Activated B cell treated with CpG ODN at 0.5 μM for 24 hours (primary cell): Measurements from ENCODE around the gene MRM3. TPM values are rescaled to one million over a fixed set of nuclear protein-coding genes. Genes with fewer than 3 reads are reported as not detected.

Source experiments
- ATAC-seq: fragments of 200-7000 bp; cut with Tn5 transposase; one replicate; pipeline ENCODE4 v1.10.0; 2021; ENCODE audit warnings: low read depth, mild to moderate bottlenecking, moderate library complexity
- CTCF ChIA-PET: fragments of 350-600 bp; sonication (Branson Sonifier 250); formaldehyde crosslinking; loops from one replicate; lab custom pipeline; 2021; ENCODE audit warnings: antibody characterized with exemption; lab: Charles Lee
- POLR2A ChIA-PET: fragments of 350-600 bp; sonication (Branson Sonifier 250); formaldehyde crosslinking; loops from one replicate; lab custom pipeline; 2021; ENCODE audit warnings: antibody characterized with exemption; lab: Charles Lee
- DNase-seq: peaks from one replicate; pipeline ENCODE4 v3.0.0; 2022
- H3K27ac Mint-ChIP-seq: one replicate; pipeline ENCODE4 v1.8.0; 2020; ENCODE audit warnings: mixed read lengths
- H3K27me3 Mint-ChIP-seq: one replicate; pipeline ENCODE4 v1.8.0; 2021; ENCODE audit warnings: mixed read lengths
- H3K36me3 Mint-ChIP-seq: one replicate; pipeline ENCODE4 v1.8.0; 2021; ENCODE audit warnings: low read depth, mixed read lengths
- H3K4me1 Mint-ChIP-seq: one replicate; pipeline ENCODE4 v1.8.0; 2021; ENCODE audit warnings: mixed read lengths
- H3K4me3 Mint-ChIP-seq: one replicate; pipeline ENCODE4 v1.8.0; 2020; ENCODE audit warnings: mild to moderate bottlenecking, mixed read lengths
- H3K9me3 Mint-ChIP-seq: one replicate; pipeline ENCODE4 v1.8.0; 2020; ENCODE audit warnings: mixed read lengths
- CTCF ChIP-seq: fragments of 200-600 bp; IDR thresholded peaks from one replicate; pipeline ENCODE4 v1.8.0; 2022; ENCODE audit warnings: antibody characterized with exemption, mild to moderate bottlenecking
- intact Hi-C: fragments of 100-400 bp; cut with micrococcal nuclease; formaldehyde crosslinking; loops from one replicate; pipeline ENCODE4 v1.15.1; 2024
- total RNA-seq: library from RNA; stranded (reverse); gene quantifications from 2 replicates; pipeline ENCODE4 v1.2.3, GENCODE V29; 2022

MRM3 gene
- total RNA-seq, 1 donor from 2014 or later: 26.3 TPM

- DNase-seq (peak; percentile 66), ATAC-seq (peak; percentile 95)
- Mint-ChIP-seq H3K27me3 (no peaks in the 10 kb centered on the region), H3K9me3 (no peaks in the 10 kb centered on the region), H3K4me1 (peaks cover 25% of the 10 kb centered on the region), H3K27ac (peak overlapping the region; percentile 94), H3K4me3 (peak overlapping the region; percentile 76), H3K36me3 (peaks cover 40% of the 10 kb centered on the region)
- no peak for TF ChIP-seq CTCF
- ChIA-PET CTCF (interaction anchor here (0.9 kb wide), 1 partner anchor 12 kb away, joined by 3 read pairs; no protein-coding TSS in a partner anchor), POLR2A (interaction anchor here (0.6 to 4.5 kb wide), 5 partner anchors 10 to 689 kb away, joined by 3 to 31 read pairs (median 4); partner anchors contain the start of genes GEMIN4 and VPS53)
- intact Hi-C loops: loop anchor here (1.0 kb wide), 4 partner anchors 8 to 42 kb away; partner anchors contain the start of genes GEMIN4, GLOD4, MRM3 and TLCD3A
These were observed 41.7 kb upstream of the MRM3 start for GRCh38 chr17:740240-741017.

GRCh38 chr17:742147-742793 lies 39.9 kb upstream of the MRM3 start:
- H3K9me3 Mint-ChIP-seq: no peaks in the 10 kb centered on the region
- H3K36me3 Mint-ChIP-seq: peaks cover 57% of the 10 kb centered on the region
- ChIA-PET POLR2A (interaction anchor here (0.5 to 4.1 kb wide), 3 partner anchors 10 to 27 kb away, joined by 3 to 31 read pairs (median 3); partner anchors contain the start of gene GEMIN4), CTCF (interaction anchor here (1.3 kb wide), 1 partner anchor 10 kb away, joined by 3 read pairs; no protein-coding TSS in a partner anchor)
- TF ChIP-seq CTCF: no peak
- H3K27me3 Mint-ChIP-seq: no peaks in the 10 kb centered on the region
- no peak for DNase-seq
- intact Hi-C loops: no loop called here
- ATAC-seq: no peak
- H3K4me3 Mint-ChIP-seq: no peak overlapping the region
- H3K27ac Mint-ChIP-seq: no peak overlapping the region
- H3K4me1 Mint-ChIP-seq: peaks cover 25% of the 10 kb centered on the region

GRCh38 chr17:743139-743538 lies 39.0 kb upstream of the MRM3 start:
- no peak for TF ChIP-seq CTCF
- no peaks in the 10 kb centered on the region for H3K27me3 Mint-ChIP-seq
- H3K36me3 Mint-ChIP-seq: peaks cover 66% of the 10 kb centered on the region
- no peak overlapping the region for H3K27ac Mint-ChIP-seq
- intact Hi-C loops: no loop called here
- H3K4me3 Mint-ChIP-seq: no peak overlapping the region
- ChIA-PET POLR2A (interaction anchor here (4.1 kb wide), 1 partner anchor 9 kb away, joined by 31 read pairs; the partner anchor contains the start of gene GEMIN4), CTCF (interaction anchor here (1.2 to 1.3 kb wide), 2 partner anchors 10 to 28 kb away, joined by 3 to 4 read pairs; no protein-coding TSS in a partner anchor)
- peaks cover 22% of the 10 kb centered on the region for H3K4me1 Mint-ChIP-seq
- no peaks in the 10 kb centered on the region for H3K9me3 Mint-ChIP-seq
- DNase-seq (no peak), ATAC-seq (no peak)

GRCh38 chr17:744937-745336 lies 37.2 kb upstream of the MRM3 start:
- no peak for ATAC-seq
- ChIA-PET POLR2A (no interaction called here), CTCF (no interaction called here)
- Mint-ChIP-seq H3K4me3 (no peak overlapping the region), H3K27ac (no peak overlapping the region), H3K9me3 (no peaks in the 10 kb centered on the region), H3K36me3 (peaks cover 69% of the 10 kb centered on the region), H3K27me3 (no peaks in the 10 kb centered on the region), H3K4me1 (peaks cover 26% of the 10 kb centered on the region)
- intact Hi-C loops: no loop called here
- TF ChIP-seq CTCF: no peak
- no peak for DNase-seq

GRCh38 chr17:745406-745805 lies 36.7 kb upstream of the MRM3 start:
- CTCF ChIA-PET: no interaction called here

More at GRCh38 chr17:745406-745805, 36.7 kb upstream of the MRM3 start:
- Mint-ChIP-seq H3K4me1 (peaks cover 26% of the 10 kb centered on the region), H3K9me3 (no peaks in the 10 kb centered on the region), H3K27me3 (no peaks in the 10 kb centered on the region), H3K27ac (no peak overlapping the region), H3K36me3 (peaks cover 68% of the 10 kb centered on the region), H3K4me3 (no peak overlapping the region)
- ATAC-seq (no peak), DNase-seq (no peak)
- POLR2A ChIA-PET: no interaction called here
- intact Hi-C loops: no loop called here
- no peak for TF ChIP-seq CTCF
